PC-9 (cell line): Measurements from ENCODE around the gene LRRC4C.

ENCODE experiments used
- EZH2 ChIP-seq: fragments of 200-600 bp; sonication (generic); IDR thresholded peaks from 2 replicates; pipeline ENCODE4 v1.8.0; 2017; ENCODE audit warnings: antibody characterized with exemption, low read depth
- TF ChIP-seq, protein P1 (sequence below): fragments of 200-600 bp; sonication (generic); conservative IDR thresholded peaks from 2 replicates; pipeline ENCODE4 v1.6.1; 2017; ENCODE audit warnings: mixed run types, antibody characterized with exemption, mild to moderate bottlenecking, moderate library complexity

GRCh38 chr11:41044747-41045146 is 414.7 kb downstream of the LRRC4C start:
- TF ChIP-seq, protein P1, sequence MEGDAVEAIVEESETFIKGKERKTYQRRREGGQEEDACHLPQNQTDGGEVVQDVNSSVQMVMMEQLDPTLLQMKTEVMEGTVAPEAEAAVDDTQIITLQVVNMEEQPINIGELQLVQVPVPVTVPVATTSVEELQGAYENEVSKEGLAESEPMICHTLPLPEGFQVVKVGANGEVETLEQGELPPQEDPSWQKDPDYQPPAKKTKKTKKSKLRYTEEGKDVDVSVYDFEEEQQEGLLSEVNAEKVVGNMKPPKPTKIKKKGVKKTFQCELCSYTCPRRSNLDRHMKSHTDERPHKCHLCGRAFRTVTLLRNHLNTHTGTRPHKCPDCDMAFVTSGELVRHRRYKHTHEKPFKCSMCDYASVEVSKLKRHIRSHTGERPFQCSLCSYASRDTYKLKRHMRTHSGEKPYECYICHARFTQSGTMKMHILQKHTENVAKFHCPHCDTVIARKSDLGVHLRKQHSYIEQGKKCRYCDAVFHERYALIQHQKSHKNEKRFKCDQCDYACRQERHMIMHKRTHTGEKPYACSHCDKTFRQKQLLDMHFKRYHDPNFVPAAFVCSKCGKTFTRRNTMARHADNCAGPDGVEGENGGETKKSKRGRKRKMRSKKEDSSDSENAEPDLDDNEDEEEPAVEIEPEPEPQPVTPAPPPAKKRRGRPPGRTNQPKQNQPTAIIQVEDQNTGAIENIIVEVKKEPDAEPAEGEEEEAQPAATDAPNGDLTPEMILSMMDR, result no peak
- no peak for TF ChIP-seq EZH2
